ENCODE measurements around the gene PLGRKT.

The PLGRKT gene

DNA sequence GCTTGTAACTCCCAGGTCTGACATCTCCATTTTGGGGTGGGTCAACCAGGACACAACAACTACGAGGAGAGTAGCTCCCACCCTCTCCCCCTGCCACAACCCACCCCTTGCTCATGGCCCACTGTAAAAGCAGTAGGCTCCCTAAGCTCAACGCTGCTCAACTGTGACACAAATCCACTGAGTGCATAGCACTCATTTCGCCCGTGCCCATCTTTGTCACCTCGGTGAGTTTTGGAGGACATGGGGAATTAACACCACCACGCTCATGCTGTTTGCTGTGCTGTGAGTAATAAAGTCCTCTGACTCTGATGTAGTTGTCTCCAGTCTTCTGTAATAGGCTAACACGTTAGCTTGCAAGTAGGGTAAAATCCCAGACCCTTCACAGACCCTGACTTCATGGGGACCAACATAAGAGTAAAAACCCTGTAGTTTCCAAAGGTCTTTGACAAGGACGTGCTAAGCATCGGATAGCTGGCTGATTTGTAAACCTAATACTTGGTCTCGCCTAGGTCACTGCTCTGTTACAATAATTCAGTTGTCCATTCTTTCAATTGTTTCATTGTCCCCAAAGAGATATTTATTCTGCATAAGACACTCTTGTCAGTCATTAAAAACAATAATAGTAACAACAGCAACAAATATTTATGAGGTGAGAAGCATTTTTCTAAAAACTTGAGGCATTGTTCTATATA is 7.7 kb downstream of the PLGRKT start:
- no peak overlapping the region for H3K4me3 ChIP-seq (replicated peaks in 1 of 2; ENCODE audit: low read depth in 2 of 2, low read length in 2 of 2)
- DNase-seq (ENCODE audit: low read depth in 2 of 2): no peak
- TF ChIP-seq CTCF (IDR thresholded peaks at IDR 0.05; ENCODE audit: low read depth, low read length): no peak

DNA sequence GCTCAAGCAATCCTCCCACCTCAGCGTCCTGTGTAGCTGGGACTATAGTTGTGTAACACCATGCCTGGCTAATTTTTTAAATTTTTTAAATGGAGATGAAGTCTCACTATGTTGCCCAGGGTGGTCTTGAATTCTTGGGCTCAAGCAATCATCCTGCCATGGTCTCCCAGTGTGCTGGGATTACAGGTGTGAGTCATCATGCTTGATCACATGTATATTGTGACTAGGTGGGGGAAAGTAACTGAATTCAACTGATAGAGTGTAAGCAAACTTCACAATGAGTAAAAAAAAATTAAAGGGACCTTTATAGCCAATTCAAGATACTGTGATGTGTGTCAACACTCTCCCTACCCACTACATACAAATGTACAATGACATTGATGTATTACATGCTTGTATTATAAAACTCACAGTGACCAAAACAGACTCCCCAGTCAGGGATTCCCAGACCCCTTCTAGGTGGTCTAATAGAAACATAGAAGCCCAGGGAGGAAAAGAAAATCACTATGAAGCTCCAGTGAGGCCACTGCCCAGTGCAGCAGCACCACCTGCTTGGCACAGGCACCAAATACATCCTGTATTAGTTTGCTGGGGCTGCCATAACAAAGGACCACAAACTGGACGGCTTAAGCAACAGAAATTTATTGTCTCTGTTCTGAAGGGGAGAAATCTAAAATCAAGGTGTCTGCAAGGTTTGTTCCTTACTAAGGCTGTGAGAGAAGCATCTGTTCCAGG is 8.8 kb downstream of the PLGRKT start:
- no peak for TF ChIP-seq CTCF (IDR thresholded peaks at IDR 0.05; ENCODE audit: low read depth, low read length)
- no peak overlapping the region for H3K4me3 ChIP-seq (replicated peaks in 1 of 2; ENCODE audit: low read depth in 2 of 2, low read length in 2 of 2)
- DNase-seq (ENCODE audit: low read depth in 2 of 2): no peak

DNA sequence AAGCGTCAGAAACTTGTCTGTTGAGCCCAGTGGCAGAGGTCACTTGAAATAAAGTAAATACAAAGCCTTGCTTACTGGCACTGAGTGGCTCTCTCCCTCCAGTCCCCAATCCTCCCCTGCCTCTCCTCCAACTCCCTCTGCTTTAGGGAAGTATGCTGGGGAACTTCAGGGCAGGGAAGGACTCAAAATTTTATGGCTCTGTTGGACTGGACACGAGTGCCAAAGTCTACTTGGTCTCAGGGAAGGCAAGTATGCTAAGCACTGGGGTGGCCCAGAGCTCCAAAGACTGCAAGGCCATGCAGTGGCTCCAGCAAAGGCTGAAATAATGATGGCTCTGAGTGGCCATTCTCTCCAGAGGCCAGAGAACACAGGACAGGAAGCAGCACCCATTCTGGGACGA is 9.6 kb downstream of the PLGRKT start:
- no peak overlapping the region for H3K4me3 ChIP-seq (replicated peaks in 1 of 2; ENCODE audit: low read depth in 2 of 2, low read length in 2 of 2)
- TF ChIP-seq CTCF (IDR thresholded peaks at IDR 0.05; ENCODE audit: low read depth, low read length): no peak
- no peak for DNase-seq (ENCODE audit: low read depth in 2 of 2)

DNA sequence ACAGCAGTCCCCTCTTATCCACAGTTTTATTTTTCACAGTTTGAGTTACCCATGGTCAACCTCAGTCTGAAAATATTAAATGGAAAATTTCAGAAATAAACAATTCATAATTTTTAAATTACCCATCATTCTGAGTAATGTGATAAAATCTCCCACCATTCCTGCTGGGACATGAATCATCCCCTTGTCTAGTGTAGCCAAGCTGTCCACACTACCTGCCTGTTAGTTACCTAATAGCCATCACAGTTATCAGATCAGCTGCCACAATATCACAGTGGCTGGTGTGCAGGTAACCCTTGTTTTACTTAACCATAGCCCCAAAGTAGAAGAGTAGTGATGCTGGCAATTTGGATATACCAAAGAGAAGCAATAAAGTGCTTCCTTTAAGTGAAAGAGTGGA is 10.7 kb downstream of the PLGRKT start:
- no peak for TF ChIP-seq CTCF (IDR thresholded peaks at IDR 0.05; ENCODE audit: low read depth, low read length)
- no peak overlapping the region for H3K4me3 ChIP-seq (replicated peaks in 1 of 2; ENCODE audit: low read depth in 2 of 2, low read length in 2 of 2)
- no peak for DNase-seq (ENCODE audit: low read depth in 2 of 2)

- no peak overlapping the region for H3K4me3 ChIP-seq (replicated peaks in 1 of 2; ENCODE audit: low read depth in 2 of 2, low read length in 2 of 2)
- DNase-seq (ENCODE audit: low read depth in 2 of 2): peak; percentile 46 to 54
- peak; percentile 38 for TF ChIP-seq CTCF (IDR thresholded peaks at IDR 0.05; ENCODE audit: low read depth, low read length)
These were observed 12.6 kb downstream of the PLGRKT start for GRCh38 chr9:5425006-5425628.

DNA sequence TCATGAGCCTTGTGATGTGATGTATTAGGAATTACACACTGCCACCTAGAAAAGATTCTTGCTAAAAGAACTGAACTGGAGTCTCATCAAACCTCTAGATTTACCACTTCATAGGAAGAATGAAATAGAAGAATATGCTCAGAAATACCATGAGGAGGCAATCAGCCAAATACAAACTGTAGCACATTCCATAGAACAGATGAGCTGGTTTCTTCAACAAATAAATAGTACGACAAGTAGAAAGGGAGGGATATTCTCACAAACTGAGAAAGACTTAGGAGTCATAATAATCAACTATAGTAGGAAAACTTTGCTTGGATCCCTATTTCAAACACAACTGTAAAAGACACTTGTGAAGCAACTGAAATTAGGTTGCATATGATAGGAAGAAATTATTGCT is 15.4 kb downstream of the PLGRKT start:
- no peak for TF ChIP-seq CTCF (IDR thresholded peaks at IDR 0.05; ENCODE audit: low read depth, low read length)
- no peak for DNase-seq (ENCODE audit: low read depth in 2 of 2)
- no peak overlapping the region for H3K4me3 ChIP-seq (replicated peaks in 1 of 2; ENCODE audit: low read depth in 2 of 2, low read length in 2 of 2)
